PC-9 (cell line): Measurements from ENCODE around the gene FIBCD1.

Experiments
- CTCF ChIP-seq: fragments of 200-600 bp; sonication (generic); conservative IDR thresholded peaks from 2 replicates; pipeline ENCODE4 v1.6.1; 2017; ENCODE audit warnings: mixed run types, antibody characterized with exemption, mild to moderate bottlenecking, moderate library complexity
- EZH2 ChIP-seq: fragments of 200-600 bp; sonication (generic); IDR thresholded peaks from 2 replicates; pipeline ENCODE4 v1.8.0; 2017; ENCODE audit warnings: antibody characterized with exemption, low read depth

GRCh38 chr9:130862217-130862616, 76.8 kb downstream of the FIBCD1 start:
- TF ChIP-seq CTCF: no peak
- no peak for TF ChIP-seq EZH2
